Mesodermal cell (in vitro differentiated cells): ENCODE data around the gene PNKD.
"Not testable (repeated sequence)": the region's sequence is repeated elsewhere in the genome, so short reads cannot be mapped to it uniquely, and the experiment has no call there.

ENCODE experiments used
- H3K27ac ChIP-seq: 2 replicates; pipeline ENCODE4 v1.7.0; 2013; ENCODE audit warnings: mild to moderate bottlenecking, low read depth, low read length, moderate library complexity; ENCODE audit not compliant: severe bottlenecking
- H3K36me3 ChIP-seq: 2 replicates; pipeline ENCODE4 v1.7.1; 2013; ENCODE audit warnings: mild to moderate bottlenecking, low read length, moderate library complexity; ENCODE audit not compliant: control insufficient read depth, insufficient read depth
- H3K4me1 ChIP-seq: one replicate; pipeline ENCODE4 v1.7.1; 2013; ENCODE audit warnings: mild to moderate bottlenecking, low read length; ENCODE audit not compliant: insufficient read depth, control insufficient read depth, poor library complexity, severe bottlenecking
- H3K4me3 ChIP-seq: 2 replicates; pipeline ENCODE4 v1.7.0; 2013; ENCODE audit warnings: low read length, control low read depth, mild to moderate bottlenecking; ENCODE audit not compliant: insufficient read depth, poor library complexity, severe bottlenecking; ENCODE audit errors: extremely low read depth
- H3K9me3 ChIP-seq: 2 replicates; pipeline ENCODE4 v1.7.1; 2013; ENCODE audit warnings: mild to moderate bottlenecking, low read length, moderate library complexity; ENCODE audit not compliant: control insufficient read depth
- WGBS, 2 experiments: methylation state at CpG; one replicate each; pipeline ENCODE4 v1.1.5; 2013; ENCODE audit warnings: missing lambda C conversion rate in 2 of 2; ENCODE audit not compliant: insufficient coverage in 2 of 2; 5-methylcytosine and 5-hydroxymethylcytosine counted together

Gene PNKD

DNA sequence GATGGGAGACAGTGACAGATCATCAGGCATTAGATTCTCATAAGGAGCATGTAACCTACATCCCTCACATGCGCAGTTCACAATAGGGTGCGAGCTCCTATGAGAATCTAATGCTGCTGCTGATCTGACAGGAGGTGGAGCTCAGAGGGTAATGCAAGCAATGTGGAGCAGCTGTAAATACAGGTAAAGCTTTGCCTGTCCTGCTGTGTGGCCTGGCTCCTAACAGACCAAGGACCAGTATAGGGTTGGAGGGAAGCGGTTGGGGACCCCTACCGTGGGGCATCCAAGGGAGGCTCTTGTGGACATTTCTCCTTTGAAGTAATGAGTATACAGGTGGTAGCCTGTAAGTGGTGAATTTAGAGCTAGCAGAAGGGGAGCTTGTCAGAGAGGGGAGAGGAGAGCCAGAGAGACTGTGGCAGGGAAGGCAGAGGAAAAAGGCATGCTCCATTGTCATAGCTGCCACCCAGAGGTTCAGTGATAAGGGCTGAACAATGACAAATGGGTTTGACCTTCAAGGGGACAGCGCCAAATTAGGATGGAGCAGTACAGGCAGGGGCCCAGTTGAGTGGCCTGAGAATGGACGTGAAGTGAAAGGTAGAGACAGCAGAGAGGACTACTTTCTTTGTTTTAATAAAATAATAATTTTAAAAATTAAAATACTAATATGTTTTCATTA lies 37.2 kb downstream of the PNKD start:
- no peak overlapping the region for H3K27ac ChIP-seq
- no peaks in the 10 kb centered on the region for H3K36me3 ChIP-seq
- H3K9me3 ChIP-seq = no peaks in the 10 kb centered on the region
- H3K4me1 ChIP-seq = no peaks in the 10 kb centered on the region
- H3K4me3 ChIP-seq = no peak overlapping the region
- WGBS, 2 experiments = 91 to 95% methylated on average over 4 of the region's 6 CpGs

DNA sequence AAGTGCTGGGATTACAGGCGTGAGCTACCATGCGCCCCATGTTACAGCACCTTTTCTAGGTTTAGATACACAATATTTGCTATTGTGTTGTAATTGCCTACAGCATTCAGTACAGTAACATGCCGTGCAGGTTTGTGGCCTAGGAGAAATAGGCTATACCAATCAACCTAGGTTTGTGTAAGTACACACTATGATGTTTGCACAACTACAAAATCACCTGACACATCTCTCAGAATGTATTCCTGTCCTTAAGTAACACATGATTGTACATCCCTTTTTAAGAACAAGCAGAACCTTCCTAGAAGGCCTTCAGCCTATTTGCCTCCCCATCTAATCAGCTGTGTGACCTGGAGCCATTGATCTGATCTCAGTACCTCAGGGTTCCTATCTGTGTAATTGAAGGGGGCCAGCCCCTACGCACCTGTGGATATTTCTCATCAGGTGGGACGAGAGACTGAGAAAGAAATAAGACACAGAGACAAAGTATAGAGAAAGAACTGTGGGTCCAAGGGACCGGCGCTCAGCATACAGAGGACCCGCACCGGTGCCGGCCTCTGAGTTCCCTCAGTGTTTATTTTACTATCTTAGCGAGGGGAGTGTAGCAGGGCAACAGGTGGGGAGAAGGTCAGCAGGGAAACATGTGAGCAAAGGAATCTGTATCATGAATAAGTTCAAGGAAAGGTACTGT lies 40.7 kb downstream of the PNKD start:
- Histone ChIP-seq H3K9me3 (no peaks in the 10 kb centered on the region), H3K4me3 (no peak overlapping the region), H3K36me3 (no peaks in the 10 kb centered on the region), H3K27ac (peak overlapping the region; percentile 49), H3K4me1 (no peaks in the 10 kb centered on the region)
- WGBS, 2 experiments = 86 to 93% methylated on average over 7 to 8 of the region's 11 CpGs

DNA sequence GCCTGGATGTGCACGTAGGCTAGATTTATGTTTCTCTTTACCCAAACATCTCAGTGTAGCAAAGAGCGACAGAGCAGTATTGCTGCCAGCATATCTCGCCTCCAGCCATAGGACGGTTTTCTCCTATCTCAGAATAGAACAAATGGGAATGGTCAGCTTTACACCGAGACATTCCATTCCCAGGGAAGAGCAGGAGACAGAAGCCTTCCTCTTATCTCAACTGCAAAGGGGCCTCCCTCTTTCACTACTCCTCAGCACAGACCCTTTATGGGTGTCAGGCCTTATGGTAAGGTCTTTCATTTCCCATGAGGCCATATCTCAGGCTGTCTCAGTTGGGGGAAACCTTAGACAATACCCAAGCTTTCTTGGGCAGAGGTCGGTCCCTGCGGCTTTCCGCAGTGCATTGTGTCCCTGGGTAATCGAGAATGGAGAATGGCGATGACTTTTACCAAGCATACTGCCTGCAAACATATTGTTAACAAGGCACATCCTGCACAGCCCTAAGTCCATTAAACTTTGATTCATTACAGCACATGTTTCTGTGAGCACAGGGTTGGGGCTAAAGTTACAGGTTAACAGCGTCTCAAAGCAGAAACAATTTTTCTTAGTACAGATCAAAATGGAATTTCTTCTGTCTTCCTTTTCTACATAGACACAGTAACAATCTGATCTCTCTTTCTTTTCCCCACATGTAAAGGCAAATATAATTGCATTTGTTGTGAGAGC lies 41.4 kb downstream of the PNKD start:
- H3K4me1 ChIP-seq, H3K36me3 ChIP-seq, H3K4me3 ChIP-seq, H3K9me3 ChIP-seq: not testable (repeated sequence)
- peak overlapping the region; percentile 46 for H3K27ac ChIP-seq
- 79 to 80% methylated on average over 2 to 5 of the region's 11 CpGs for WGBS, 2 experiments

DNA sequence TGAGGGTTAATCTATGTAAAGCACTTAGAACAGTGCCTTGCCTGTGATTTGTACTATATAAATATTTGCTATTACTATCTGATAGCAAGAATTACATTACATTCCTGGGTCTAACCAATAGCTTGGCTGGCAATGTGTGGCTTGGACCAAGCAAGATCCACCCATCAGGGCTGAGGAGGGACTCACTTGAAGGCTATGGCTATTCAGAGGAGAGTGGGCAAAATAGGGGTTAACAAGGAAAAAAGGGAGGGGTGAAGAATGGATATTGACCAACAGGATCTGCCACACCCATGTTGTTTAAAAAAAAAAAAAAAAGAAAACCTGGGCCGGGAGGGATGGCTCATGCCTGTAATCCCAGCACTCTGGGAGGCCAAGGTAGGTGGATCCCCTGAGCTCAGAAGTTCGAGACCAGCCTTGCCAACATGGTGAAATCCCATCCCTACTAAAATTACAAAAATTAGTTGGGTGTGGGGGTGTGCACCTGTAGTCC lies 42.0 kb downstream of the PNKD start:
- H3K4me1 ChIP-seq = no peaks in the 10 kb centered on the region

DNA sequence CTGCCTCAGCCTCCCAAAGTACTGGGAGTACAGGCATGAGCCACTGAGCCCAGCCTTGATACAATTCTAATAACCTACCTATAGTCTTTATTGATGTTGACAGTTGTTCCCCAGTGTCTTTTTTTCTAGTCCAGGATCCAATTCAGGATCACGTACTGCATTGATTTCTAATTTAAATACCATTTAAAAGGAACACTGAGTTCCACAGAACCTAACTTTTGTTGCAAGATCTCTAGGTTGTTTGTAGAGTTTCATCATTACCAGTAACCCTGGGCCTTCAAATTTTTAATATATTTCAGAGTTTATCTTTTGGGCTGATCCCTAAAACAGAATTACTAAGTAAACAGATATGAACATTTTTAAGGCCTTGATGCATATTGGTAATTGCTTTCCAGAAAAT lies 43.0 kb downstream of the PNKD start:
- H3K9me3 ChIP-seq = no peaks in the 10 kb centered on the region
- no peaks in the 10 kb centered on the region for H3K36me3 ChIP-seq
- WGBS, 2 experiments = no CpG with 5 or more reads among the region's 1 CpG
- H3K27ac ChIP-seq = no peak overlapping the region
- no peaks in the 10 kb centered on the region for H3K4me1 ChIP-seq
- no peak overlapping the region for H3K4me3 ChIP-seq

More for the DNA sequence above, 42.0 kb downstream of the PNKD start:
- no peak overlapping the region for H3K4me3 ChIP-seq
- no peaks in the 10 kb centered on the region for H3K36me3 ChIP-seq
- no peaks in the 10 kb centered on the region for H3K9me3 ChIP-seq
- peak overlapping the region; percentile 46 for H3K27ac ChIP-seq
- WGBS, 2 experiments = no CpG with 5 or more reads among the region's 2 CpGs

DNA sequence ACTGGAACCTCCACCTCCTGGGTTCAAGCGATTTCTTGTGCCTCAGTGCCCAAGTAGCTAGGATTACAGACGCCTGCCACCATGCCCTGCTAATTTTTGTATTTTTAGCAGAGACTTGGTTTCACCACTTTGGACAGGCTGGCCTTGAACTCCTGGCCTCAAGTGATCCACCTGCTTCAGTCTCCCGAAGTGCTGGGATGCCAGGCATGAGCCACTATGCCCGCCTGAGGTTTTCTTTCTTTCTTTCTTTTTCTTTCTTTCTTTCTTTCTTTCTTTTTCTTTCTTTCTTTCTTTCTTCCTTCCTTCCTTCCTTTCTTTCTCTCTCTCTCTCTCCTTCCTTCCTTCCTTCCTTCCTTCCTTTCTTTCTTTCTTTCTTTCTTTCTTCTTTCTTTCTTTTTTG lies 44.4 kb downstream of the PNKD start:
- H3K4me3 ChIP-seq, H3K27ac ChIP-seq: not testable (repeated sequence)
- 88 to 95% methylated on average over 3 to 4 of the region's 4 CpGs for WGBS, 2 experiments

DNA sequence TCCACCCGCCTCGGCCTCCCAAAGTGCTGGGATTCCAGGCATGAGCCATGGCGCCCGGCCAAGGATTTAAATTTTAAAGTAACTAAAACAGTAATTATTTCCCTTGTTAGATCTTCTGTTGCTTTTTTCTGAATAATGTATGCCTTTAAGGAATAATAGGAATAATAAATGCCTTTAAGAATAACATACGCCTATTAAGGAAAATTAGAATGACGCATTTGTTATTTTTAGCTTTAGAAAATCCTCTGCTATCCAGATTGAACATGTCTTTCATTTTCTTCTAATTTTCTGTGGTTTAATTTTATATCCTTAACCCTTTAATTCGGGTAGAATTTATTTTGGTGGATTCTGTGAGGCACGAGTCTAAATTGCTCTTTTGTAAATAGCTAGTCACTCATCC lies 45.1 kb downstream of the PNKD start:
- 100% methylated on average over 2 of the region's 8 CpGs; no CpG with 5 or more reads in 1 of the 2 experiments for WGBS, 2 experiments
- Histone ChIP-seq H3K9me3 (no peaks in the 10 kb centered on the region), H3K36me3 (no peaks in the 10 kb centered on the region), H3K27ac (no peak overlapping the region), H3K4me1 (no peaks in the 10 kb centered on the region), H3K4me3 (no peak overlapping the region)

More for the DNA sequence above, 44.4 kb downstream of the PNKD start:
- not testable (repeated sequence) for H3K9me3 ChIP-seq, H3K4me1 ChIP-seq, H3K36me3 ChIP-seq

DNA sequence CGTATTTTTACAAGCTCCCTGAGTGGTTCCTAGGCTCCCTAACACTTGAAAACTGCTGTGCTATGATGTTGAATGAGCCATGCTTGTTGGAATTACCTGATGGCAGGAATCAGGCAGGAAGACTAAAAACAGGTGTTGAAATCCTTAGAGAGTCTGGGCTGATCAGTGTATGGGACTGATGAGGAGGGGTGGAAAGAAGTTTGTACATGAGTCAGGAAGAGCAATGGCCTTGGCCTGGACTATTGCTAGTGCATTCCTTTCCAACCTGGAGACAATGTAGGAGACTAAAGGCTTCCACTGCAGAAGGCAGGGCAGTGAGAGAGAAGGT lies 46.9 kb downstream of the PNKD start:
- no peaks in the 10 kb centered on the region for H3K4me1 ChIP-seq
- no peak overlapping the region for H3K27ac ChIP-seq
- 90 to 100% methylated on average over 1 of the region's 1 CpG for WGBS, 2 experiments

DNA sequence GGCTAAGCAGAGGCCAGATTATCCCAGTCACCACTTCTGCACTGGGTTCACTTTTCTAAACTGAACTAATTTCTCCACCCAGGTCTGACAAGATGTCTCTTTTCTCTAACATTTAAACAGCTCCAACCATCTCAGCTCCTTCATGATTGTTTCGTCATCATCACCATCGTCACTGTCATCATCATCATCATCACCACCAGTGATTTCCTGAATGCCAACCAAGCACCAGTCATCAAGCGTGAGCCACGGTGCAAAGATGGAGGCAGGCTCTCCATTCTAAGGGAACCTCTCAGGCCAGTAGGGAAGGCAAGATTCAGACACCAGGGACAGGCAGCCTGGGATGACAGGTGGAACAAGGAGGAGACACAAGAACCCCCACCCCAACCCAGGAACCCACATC lies 47.5 kb downstream of the PNKD start:
- Histone ChIP-seq H3K27ac (no peak overlapping the region), H3K4me1 (no peaks in the 10 kb centered on the region), H3K9me3 (no peaks in the 10 kb centered on the region), H3K36me3 (no peaks in the 10 kb centered on the region), H3K4me3 (no peak overlapping the region)
- WGBS, 2 experiments = 100% methylated on average over 2 to 4 of the region's 4 CpGs

More for the DNA sequence above, 46.9 kb downstream of the PNKD start:
- no peaks in the 10 kb centered on the region for H3K9me3 ChIP-seq
- no peaks in the 10 kb centered on the region for H3K36me3 ChIP-seq
- no peak overlapping the region for H3K4me3 ChIP-seq

DNA sequence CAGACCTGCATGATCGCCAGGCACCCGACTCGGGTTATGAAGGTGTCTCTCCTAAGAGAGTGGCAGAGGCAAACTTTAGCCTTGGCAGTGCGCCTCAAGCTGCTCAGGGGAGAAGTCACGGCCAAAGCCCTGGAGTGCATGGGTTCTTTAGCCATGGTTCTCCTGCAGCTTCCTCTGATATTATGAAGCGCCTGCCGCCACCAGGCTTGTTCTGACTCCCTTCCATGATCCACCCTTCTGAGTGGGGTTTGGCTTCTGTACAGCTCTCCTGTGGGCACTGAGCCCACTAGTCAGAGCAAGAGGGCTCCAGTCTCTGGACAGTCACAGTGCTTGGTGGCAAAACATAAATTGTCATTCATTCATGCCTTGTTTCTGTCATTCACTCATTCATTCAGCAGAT lies 47.9 kb downstream of the PNKD start:
- WGBS, 2 experiments = 64 to 80% methylated on average over 4 to 7 of the region's 7 CpGs
- Histone ChIP-seq H3K4me1 (no peaks in the 10 kb centered on the region), H3K9me3 (no peaks in the 10 kb centered on the region), H3K27ac (no peak overlapping the region), H3K36me3 (no peaks in the 10 kb centered on the region), H3K4me3 (no peak overlapping the region)
